GM12801 (cell line): ENCODE data around the gene KRTAP5-7.
"Not testable (repeated sequence)": the region's sequence is repeated elsewhere in the genome, so short reads cannot be mapped to it uniquely, and the experiment has no call there.

Experiments
- CTCF ChIP-seq: IDR thresholded peaks from one replicate; pipeline ENCODE4 v1.5.1; 2011; ENCODE audit warnings: control low read depth; ENCODE audit not compliant: insufficient read length; ENCODE audit errors: extremely low read depth

Gene KRTAP5-7

GRCh38 chr11:71527576-71528210, 626 bp downstream of the KRTAP5-7 start:
- no peak for TF ChIP-seq CTCF

GRCh38 chr11:71530602-71531001, 3.5 kb downstream of the KRTAP5-7 start:
- no peak for TF ChIP-seq CTCF

- TF ChIP-seq CTCF = no peak
These were observed 5.1 kb downstream of the KRTAP5-7 start for GRCh38 chr11:71532036-71532610.

GRCh38 chr11:71535825-71536224, 8.8 kb downstream of the KRTAP5-7 start:
- TF ChIP-seq CTCF = no peak

- TF ChIP-seq CTCF = no peak
These were observed 10.5 kb downstream of the KRTAP5-7 start for GRCh38 chr11:71537537-71537936.

GRCh38 chr11:71537977-71538665, 11.1 kb downstream of the KRTAP5-7 start, which contains the start of gene KRTAP5-8:
TSS of gene KRTAP5-8 (plus strand) at chr11:71538025. CDS start at chr11:71538056, 31 bp downstream.
- TF ChIP-seq CTCF = not testable (repeated sequence)

- TF ChIP-seq CTCF = no peak
These were observed 11.6 kb downstream of the KRTAP5-7 start for GRCh38 chr11:71538666-71538990.
